Osteoblast (primary cell): Measurements from ENCODE around the gene CBX3. TPM values are rescaled to one million over a fixed set of nuclear protein-coding genes. Genes with fewer than 3 reads are reported as not detected.
A peak's percentile ranks its signal among the peaks of the same experiment; 100 is the strongest.

Experiments used
- DNase-seq: peaks from one replicate; pipeline ENCODE4 v3.0.0; 2011; ENCODE audit warnings: low spot score, mixed read lengths; ENCODE audit not compliant: insufficient read length; ENCODE audit errors: missing footprints
- H2AFZ ChIP-seq: 2 replicates; pipeline ENCODE4 v1.6.0; 2011; ENCODE audit warnings: mild to moderate bottlenecking, low read length
- H3K27ac ChIP-seq: 2 replicates; pipeline ENCODE4 v1.5.1; 2011; ENCODE audit warnings: mild to moderate bottlenecking, low read depth, low read length, moderate library complexity
- H3K27me3 ChIP-seq: 2 replicates; pipeline ENCODE4 v1.6.0; 2012; ENCODE audit warnings: mild to moderate bottlenecking, control low read depth, inconsistent platforms, low read length, moderate library complexity; ENCODE audit not compliant: insufficient read depth
- H3K36me3 ChIP-seq: 2 replicates; pipeline ENCODE4 v1.5.1; 2011; ENCODE audit warnings: mild to moderate bottlenecking, low read length, control low read depth, moderate library complexity; ENCODE audit not compliant: insufficient read depth
- H3K4me1 ChIP-seq: 2 replicates; pipeline ENCODE4 v1.5.1; 2011; ENCODE audit warnings: mild to moderate bottlenecking, low read length, control low read depth, moderate library complexity; ENCODE audit not compliant: insufficient read depth
- H3K4me2 ChIP-seq: 2 replicates; pipeline ENCODE4 v1.6.0; 2011; ENCODE audit warnings: mild to moderate bottlenecking, low read length; ENCODE audit not compliant: insufficient read depth
- H3K4me3 ChIP-seq: fragments of 200-600 bp; sonication (generic); 3 replicates; pipeline ENCODE4 v1.5.1; 2012; ENCODE audit warnings: mild to moderate bottlenecking, low read length, inconsistent platforms; ENCODE audit not compliant: insufficient read depth
- H3K79me2 ChIP-seq: 2 replicates; pipeline ENCODE4 v1.6.0; 2012; ENCODE audit warnings: mild to moderate bottlenecking, low read length, control low read depth, inconsistent platforms; ENCODE audit not compliant: insufficient read depth
- H3K9me3 ChIP-seq: 2 replicates; pipeline ENCODE4 v1.5.1; 2011; ENCODE audit warnings: low read depth, low read length, control low read depth
- H4K20me1 ChIP-seq: 2 replicates; pipeline ENCODE4 v1.6.0; 2012; ENCODE audit warnings: mild to moderate bottlenecking, low read length, control low read depth; ENCODE audit not compliant: insufficient read depth
- CTCF ChIP-seq: IDR thresholded peaks from 2 replicates; pipeline ENCODE4 v1.5.1; 2011; ENCODE audit warnings: mild to moderate bottlenecking, low read depth, low read length, moderate library complexity; ENCODE audit errors: extremely low read depth
- total RNA-seq: library from RNA; depleted of rRNA; stranded (reverse); fragments of >200 nt; gene quantifications from 2 replicates; pipeline ENCODE4 v1.2.3, GENCODE V29; 2012

The CBX3 gene
- total RNA-seq, 1 donor = 142 TPM

- Histone ChIP-seq H4K20me1 (peaks cover 73% of the 10 kb centered on the region), H3K4me1 (peaks cover 25% of the 10 kb centered on the region), H3K4me2 (peak overlapping the region; percentile 84), H3K27me3 (no peaks in the 10 kb centered on the region), H3K27ac (peak overlapping the region; percentile 98), H3K79me2 (peaks cover 87% of the 10 kb centered on the region), H3K4me3 (peak overlapping the region; percentile 98), H3K9me3 (no peaks in the 10 kb centered on the region), H3K36me3 (peaks cover 49% of the 10 kb centered on the region), H2AFZ (no peak overlapping the region)
- DNase-seq = no peak
- peak; percentile 68 for TF ChIP-seq CTCF
Observed at GRCh38 chr7:26198133-26198780, 3.3 kb upstream of the CBX3 start.

- Histone ChIP-seq H3K4me2 (peak overlapping the region; percentile 84), H3K4me3 (peak overlapping the region; percentile 98), H3K4me1 (peaks cover 30% of the 10 kb centered on the region), H4K20me1 (peaks cover 70% of the 10 kb centered on the region), H3K27ac (peak overlapping the region; percentile 98), H3K36me3 (peaks cover 44% of the 10 kb centered on the region), H3K79me2 (peaks cover 87% of the 10 kb centered on the region), H3K9me3 (no peaks in the 10 kb centered on the region), H2AFZ (no peak overlapping the region), H3K27me3 (no peaks in the 10 kb centered on the region)
- DNase-seq = no peak
- TF ChIP-seq CTCF = no peak
Observed at GRCh38 chr7:26198781-26199169, 2.8 kb upstream of the CBX3 start.

GRCh38 chr7:26199301-26200037, 2.1 kb upstream of the CBX3 start:
- DNase-seq = no peak
- peaks cover 37% of the 10 kb centered on the region for H3K4me1 ChIP-seq
- no peaks in the 10 kb centered on the region for H3K27me3 ChIP-seq
- H3K4me3 ChIP-seq = peak overlapping the region; percentile 98
- H3K36me3 ChIP-seq = peaks cover 37% of the 10 kb centered on the region
- H3K79me2 ChIP-seq = peaks cover 87% of the 10 kb centered on the region
- no peaks in the 10 kb centered on the region for H3K9me3 ChIP-seq
- TF ChIP-seq CTCF = no peak
- peak overlapping the region; percentile 98 for H3K27ac ChIP-seq
- H3K4me2 ChIP-seq = peak overlapping the region; percentile 84
- H4K20me1 ChIP-seq = peaks cover 71% of the 10 kb centered on the region
- peak overlapping the region; percentile 59 for H2AFZ ChIP-seq

- peak overlapping the region; percentile 98 for H3K27ac ChIP-seq
- H3K36me3 ChIP-seq = peaks cover 33% of the 10 kb centered on the region
- H3K4me3 ChIP-seq = peak overlapping the region; percentile 98
- peak overlapping the region; percentile 84 for H3K4me2 ChIP-seq
- H3K4me1 ChIP-seq = peaks cover 42% of the 10 kb centered on the region
- DNase-seq = peak; percentile 73
- no peaks in the 10 kb centered on the region for H3K27me3 ChIP-seq
- no peaks in the 10 kb centered on the region for H3K9me3 ChIP-seq
- peaks cover 89% of the 10 kb centered on the region for H3K79me2 ChIP-seq
- peaks cover 75% of the 10 kb centered on the region for H4K20me1 ChIP-seq
- H2AFZ ChIP-seq = peak overlapping the region; percentile 59
- TF ChIP-seq CTCF = no peak
Observed at GRCh38 chr7:26200038-26200443, 1.5 kb upstream of the CBX3 start.
